Transverse colon (tissue), 4 donors: ENCODE data around the gene SERINC4.

Experiments used
- CTCF ChIP-seq, 5 experiments: fragments of 200-600 bp in 3 of 5; fragments of 450-650 bp in 2 of 5; sonication (generic) in 3 of 5; IDR thresholded peaks; 1 replicate in 2 of 5; 2 replicates in 3 of 5; pipeline ENCODE4 v1.5.1; 2016 to 2017; ENCODE audit warnings: antibody characterized with exemption in 5 of 5, inconsistent platforms in 3 of 5, mild to moderate bottlenecking in 2 of 5, moderate library complexity in 1 of 5
- POLR2AphosphoS5 ChIP-seq, 3 donors: sonication (generic); formaldehyde crosslinking; IDR thresholded peaks; one replicate each; pipeline ENCODE4 v1.6.1; 2016; ENCODE audit warnings: antibody characterized with exemption in 3 of 3

GRCh38 chr15:43824302-43825246, 24.6 kb upstream of the SERINC4 start, which contains the start of gene MFAP1:
- TF ChIP-seq CTCF (IDR thresholded peaks at IDR 0.05): no peak
- TF ChIP-seq POLR2AphosphoS5 (IDR thresholded peaks at IDR 0.05): peak; percentile 95 to 99 (median 98)
